GM23338 (cell line): Measurements from ENCODE around the gene BMP5.

ENCODE experiments used
- CTCF ChIP-seq, 2 experiments: fragments of 200-600 bp in 1 of 2; sonication (generic) in 1 of 2; conservative IDR thresholded peaks; 2 replicates each; pipeline versions ENCODE4 v1.5.1 to v1.6.1; 2016 to 2017; ENCODE audit warnings: antibody characterized with exemption in 2 of 2, low read depth in 2 of 2, mild to moderate bottlenecking in 2 of 2, moderate library complexity in 1 of 2
- EZH2 ChIP-seq: fragments of 200-600 bp; sonication (generic); IDR thresholded peaks from one replicate; pipeline ENCODE4 v1.8.0; 2017; ENCODE audit warnings: antibody characterized with exemption, mild to moderate bottlenecking, low read depth; ENCODE audit not compliant: unreplicated experiment
- POLR2AphosphoS5 ChIP-seq: IDR thresholded peaks from 2 replicates; pipeline ENCODE4 v1.6.1; 2016; ENCODE audit warnings: antibody characterized with exemption, low read depth
- ZNF331 ChIP-seq: fragments of 250-450 bp; sonication (Bioruptor Pico); IDR thresholded peaks from 2 replicates; pipeline ENCODE4 v1.5.0; 2020; ENCODE audit warnings: low read depth, mild to moderate bottlenecking, moderate library complexity

DNA sequence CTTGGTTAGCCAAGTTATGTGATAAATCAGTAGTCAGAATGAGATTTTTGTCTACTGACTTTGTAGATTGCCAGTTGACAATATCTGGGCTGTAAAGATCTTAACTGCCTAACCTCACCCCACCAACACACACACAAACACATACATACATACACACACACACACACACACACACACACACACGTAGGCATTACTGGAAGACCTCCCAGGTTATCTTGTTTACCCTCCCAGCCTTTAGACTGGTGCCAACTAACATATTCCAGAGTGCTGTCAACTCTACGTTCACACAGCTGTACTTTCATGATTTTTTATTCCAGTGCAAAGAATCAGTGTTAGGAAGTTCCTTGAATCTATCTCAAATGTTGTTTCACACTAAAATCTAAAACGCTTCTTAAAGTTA is 38.9 kb downstream of the BMP5 start:
- no peak for TF ChIP-seq CTCF (conservative IDR thresholded peaks at IDR 0.05; ENCODE audit: low read depth in 2 of 2)
- no peak for TF ChIP-seq POLR2AphosphoS5
- no peak for TF ChIP-seq ZNF331
- TF ChIP-seq EZH2 = no peak
